HG03066 (cell line): Measurements from ENCODE around the gene KCNJ18.
"Not testable (repeated sequence)": the region's sequence is repeated elsewhere in the genome, so short reads cannot be mapped to it uniquely, and the experiment has no call there.

Source experiments
- ATAC-seq: cut with Tn5 transposase; IDR thresholded peaks from one replicate; pipeline ENCODE4 v1.9.1; 2021; ENCODE audit warnings: low read depth; ENCODE audit not compliant: unreplicated experiment

KCNJ18 gene

DNA sequence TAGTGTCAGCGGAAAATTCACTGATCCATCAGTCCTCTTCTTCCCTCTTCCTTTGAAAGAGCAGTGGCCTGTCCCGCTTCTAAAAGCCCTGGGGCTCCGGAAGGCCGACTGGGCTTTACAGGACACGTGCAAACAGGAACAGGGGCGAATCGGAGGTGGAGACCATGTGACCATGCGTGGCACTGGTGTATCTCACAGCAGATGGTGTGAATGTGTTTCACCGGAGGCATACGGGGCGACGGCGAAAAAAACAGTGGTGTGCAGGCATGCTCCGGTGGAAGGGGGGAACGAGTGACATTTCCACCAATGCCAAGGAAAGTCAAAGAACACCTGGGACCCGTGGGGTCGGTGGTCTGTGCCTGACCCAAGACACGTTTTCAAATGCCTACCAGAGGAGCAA, 8.4 kb upstream of the KCNJ18 start:
- not testable (repeated sequence) for ATAC-seq

- not testable (repeated sequence) for ATAC-seq
These were observed 7.9 kb upstream of the KCNJ18 start for GRCh38 chr17:21684384-21684783.

DNA sequence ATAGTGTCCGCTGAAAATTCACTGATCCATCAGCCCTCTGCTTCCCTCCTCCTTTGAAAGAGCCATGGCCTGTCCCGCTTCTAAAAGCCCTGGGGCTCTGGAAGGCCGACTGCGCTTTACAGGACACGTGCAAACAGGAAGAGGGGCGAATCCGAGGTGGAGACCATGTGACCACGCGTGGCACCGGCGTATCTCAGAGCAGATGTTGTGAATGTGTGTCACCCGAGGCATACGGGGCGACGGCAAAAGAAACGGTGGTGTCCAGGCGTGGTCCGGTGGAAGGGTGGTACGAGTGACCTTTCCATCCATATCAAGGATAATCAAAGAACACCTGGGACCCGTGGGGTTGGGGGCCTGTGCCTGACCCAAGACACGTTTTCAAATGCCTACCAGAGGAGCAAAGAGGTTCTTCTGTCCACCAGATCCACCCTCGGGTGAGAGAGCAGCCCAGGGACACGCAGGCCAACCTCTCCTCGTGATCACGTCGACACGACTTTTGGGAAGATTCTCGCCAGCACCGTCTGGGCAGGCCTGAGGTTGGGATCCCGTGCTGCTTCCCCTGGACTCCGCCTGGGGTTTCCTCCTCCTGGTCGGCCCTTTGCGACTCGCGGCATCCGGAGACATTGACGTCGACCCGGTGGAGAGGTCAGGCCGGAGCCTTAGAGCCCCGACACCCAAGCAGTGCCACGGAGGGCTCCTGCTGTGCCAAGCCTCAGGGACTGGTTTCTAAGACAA, 7.1 kb upstream of the KCNJ18 start:
- not testable (repeated sequence) for ATAC-seq

GRCh38 chr17:21686165-21687015, 5.9 kb upstream of the KCNJ18 start:
- no peak for ATAC-seq

- ATAC-seq: no peak
These were observed 5.0 kb upstream of the KCNJ18 start for GRCh38 chr17:21687136-21687953.

- no peak for ATAC-seq
These were observed 3.9 kb upstream of the KCNJ18 start for GRCh38 chr17:21688293-21688949.

- no peak for ATAC-seq
These were observed 2.7 kb upstream of the KCNJ18 start for GRCh38 chr17:21689604-21690003.

DNA sequence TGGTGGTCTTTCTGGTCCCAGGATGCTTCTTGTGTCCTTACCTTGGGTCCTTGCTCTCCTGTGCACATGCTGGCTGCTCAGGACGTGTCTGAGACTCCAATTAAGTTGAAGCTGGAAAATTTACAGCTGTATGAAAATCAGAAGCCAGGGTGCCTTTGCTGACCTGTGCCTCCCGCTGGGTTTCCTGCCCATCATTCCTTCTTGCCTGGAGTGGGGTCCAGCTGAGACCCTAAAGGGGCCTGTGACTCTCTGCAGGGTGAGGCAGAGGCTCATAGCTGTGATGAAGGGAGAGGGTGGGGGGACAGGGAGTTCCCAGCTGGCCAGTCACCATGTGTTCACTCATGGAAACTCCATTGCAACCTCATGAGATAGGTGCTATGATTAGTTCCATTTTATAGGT, 1.5 kb upstream of the KCNJ18 start:
- not testable (repeated sequence) for ATAC-seq

- not testable (repeated sequence) for ATAC-seq
These were observed 842 bp upstream of the KCNJ18 start for GRCh38 chr17:21691481-21691880.

DNA sequence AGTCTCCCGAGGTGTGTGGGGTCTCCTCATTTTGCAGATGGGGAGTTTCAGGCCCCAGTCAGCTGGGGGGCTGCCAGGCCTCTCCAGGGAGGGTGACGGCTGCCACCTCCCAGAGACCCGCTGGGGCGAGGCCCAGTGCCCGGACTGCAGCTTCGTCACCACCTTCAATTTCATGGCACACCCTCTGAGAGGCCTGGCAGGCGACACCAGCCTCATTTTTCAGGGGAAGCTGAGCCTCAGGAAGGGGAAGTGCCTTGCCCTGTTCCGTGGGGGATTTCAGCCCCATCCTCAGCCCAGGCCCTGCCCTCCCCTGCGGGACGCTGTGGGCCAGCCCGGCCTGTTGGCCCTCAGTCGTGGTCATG, 362 bp downstream of the KCNJ18 start:
- ATAC-seq: not testable (repeated sequence)

- ATAC-seq: not testable (repeated sequence)
These were observed 1.1 kb downstream of the KCNJ18 start for GRCh38 chr17:21693391-21693796.

DNA sequence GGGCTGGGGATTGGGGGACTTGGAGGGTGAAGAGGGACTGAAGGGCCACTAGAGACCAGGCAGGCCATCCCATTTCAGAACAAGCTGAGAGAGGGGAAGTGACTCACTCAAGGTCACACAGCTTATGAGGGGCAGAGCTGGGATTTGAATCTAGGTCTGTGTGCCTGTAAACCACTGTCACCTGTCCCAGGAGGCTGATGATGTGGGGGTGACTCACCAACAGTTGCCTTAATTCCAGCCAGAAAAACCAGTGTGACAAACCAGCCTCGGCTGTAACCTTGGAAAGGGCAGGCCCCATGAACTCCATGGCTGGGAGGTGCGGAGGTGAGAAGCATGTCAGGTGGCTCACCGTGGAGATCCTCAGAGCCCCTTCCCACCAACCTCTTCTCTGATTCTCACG, 1.6 kb downstream of the KCNJ18 start:
- not testable (repeated sequence) for ATAC-seq

GRCh38 chr17:21696227-21696626, 3.9 kb downstream of the KCNJ18 start:
- not testable (repeated sequence) for ATAC-seq

DNA sequence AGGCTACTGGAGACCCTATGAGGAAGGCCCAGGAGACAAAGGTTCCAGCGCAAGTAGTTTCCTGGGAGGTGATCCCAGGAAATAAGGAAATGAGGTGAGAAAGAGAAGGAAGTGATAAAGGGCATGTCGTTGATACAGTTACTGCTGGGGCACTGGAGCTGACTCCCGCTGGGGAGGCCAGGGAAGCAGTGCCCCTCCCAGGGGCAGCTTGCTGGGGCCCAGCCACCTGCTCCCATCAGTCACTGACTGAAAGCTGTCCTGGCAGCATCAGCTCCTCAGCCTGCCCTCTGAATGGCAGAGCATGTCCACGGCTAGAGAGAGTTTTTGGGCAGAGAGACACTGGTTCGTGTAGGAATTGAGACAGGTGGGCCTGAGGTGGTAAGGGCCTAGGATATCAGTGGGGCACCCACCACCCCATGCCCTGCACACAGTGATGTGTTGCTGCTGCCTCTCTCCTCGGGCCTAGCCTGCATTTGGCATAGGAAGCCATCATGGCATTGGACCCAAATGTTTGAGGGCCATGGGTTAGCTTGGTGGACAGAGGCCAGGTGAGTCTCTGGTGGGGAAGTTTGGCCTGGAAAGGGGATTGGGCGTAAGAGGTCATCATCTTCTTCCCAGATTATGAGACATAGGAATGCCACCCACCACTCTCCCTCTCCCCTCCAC, 4.7 kb downstream of the KCNJ18 start:
- not testable (repeated sequence) for ATAC-seq

DNA sequence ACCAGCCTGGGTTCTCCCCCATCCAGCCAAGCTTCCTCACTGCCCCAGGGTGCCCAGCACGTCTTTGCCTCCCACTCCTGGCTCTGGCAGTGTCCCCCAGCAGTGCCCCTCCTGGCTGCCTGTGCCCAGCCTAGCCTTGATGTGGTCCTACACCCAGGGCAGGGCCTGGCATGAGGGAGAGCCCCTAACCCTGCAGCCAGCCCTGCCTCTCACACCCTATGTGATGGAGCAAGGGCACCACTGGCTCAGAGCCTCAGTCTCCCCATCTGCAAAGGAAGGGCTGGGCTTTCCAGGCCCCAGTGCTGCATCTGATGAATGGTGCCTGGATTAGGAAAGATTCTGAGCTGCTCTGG, 5.2 kb downstream of the KCNJ18 start:
- ATAC-seq: not testable (repeated sequence)

GRCh38 chr17:21698437-21699075, 6.2 kb downstream of the KCNJ18 start:
- not testable (repeated sequence) for ATAC-seq

- not testable (repeated sequence) for ATAC-seq
These were observed 6.8 kb downstream of the KCNJ18 start for GRCh38 chr17:21699124-21699523.

DNA sequence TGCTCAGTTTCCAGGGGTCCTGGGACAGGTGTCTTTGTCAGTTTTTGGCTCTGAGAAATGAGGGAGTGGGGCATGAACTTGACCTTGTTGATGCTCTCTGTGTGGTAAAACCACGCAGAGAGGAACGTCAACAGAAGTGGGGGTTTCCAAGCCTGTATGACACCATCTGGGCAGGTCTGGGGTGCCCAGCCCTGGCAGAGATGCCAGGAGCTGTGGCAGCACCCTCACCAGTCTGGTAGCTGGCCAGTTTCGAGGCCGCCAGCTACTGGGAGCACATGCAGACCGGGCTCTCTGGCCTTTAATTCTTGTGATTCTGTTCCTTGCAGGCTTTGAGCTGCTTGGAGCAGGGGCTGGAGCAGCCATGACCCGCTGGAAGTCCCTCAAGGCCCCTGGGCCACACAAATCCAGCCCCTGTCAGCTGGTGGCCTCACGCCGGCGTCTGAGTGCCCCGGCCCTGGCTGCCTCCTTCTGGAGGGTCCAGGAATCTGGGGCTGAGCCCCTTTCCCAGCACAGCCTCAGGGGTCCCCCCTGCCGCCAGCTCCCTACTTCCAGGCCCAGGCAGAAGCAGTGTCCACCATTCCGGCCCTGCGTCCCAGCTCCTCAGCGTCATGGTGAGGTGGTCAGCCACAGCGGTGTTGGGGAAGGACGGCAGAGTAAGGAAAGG, 7.4 kb downstream of the KCNJ18 start:
- ATAC-seq: not testable (repeated sequence)

- not testable (repeated sequence) for ATAC-seq
These were observed 8.8 kb downstream of the KCNJ18 start for GRCh38 chr17:21701090-21701489.
